ENCODE results near the gene SPATA31D3.
"Not testable (repeated sequence)": the region's sequence is repeated elsewhere in the genome, so short reads cannot be mapped to it uniquely, and the experiment has no call there.

GRCh38 chr9:81918507-81918906, 24.8 kb upstream of the SPATA31D3 start:
- TF ChIP-seq CTCF (IDR thresholded peaks at IDR 0.05); POLR2AphosphoS5 (IDR thresholded peaks at IDR 0.05; ENCODE audit: low read depth, low read length); SIN3A (IDR thresholded peaks at IDR 0.05; ENCODE audit: borderline replicate concordance, insufficient read depth, low read depth, low read length): not testable (repeated sequence)
